ENCODE data around the gene MPP2.
"Not testable (repeated sequence)": the region's sequence is repeated elsewhere in the genome, so short reads cannot be mapped to it uniquely, and the experiment has no call there.

The MPP2 gene

GRCh38 chr17:43875476-43876147 is 31.7 kb downstream of the MPP2 start:
- no peak for DNase-seq (ENCODE audit: low read depth in 2 of 2)

- DNase-seq (ENCODE audit: low read depth in 2 of 2): no peak
These were observed 33.0 kb downstream of the MPP2 start for GRCh38 chr17:43874293-43874692.

DNA sequence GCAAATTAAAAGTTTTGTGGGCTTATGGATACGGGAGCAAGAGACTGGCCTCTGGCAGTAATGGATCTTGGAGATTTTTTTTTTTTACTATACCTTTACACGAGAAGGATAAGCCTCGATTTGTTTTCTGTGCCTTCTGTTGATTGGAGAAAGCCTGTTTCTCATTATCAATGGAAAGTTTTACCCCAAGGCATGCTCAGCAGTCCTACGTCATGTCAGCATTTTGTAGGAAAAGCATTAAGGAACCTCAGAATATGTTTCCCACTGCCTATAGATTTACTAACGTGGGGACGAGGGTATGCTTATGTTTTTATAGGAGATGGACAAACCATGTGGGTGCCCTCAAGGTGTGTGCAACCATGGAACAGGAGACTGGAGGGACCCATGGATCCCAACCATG is 33.5 kb downstream of the MPP2 start:
- no peak for DNase-seq (ENCODE audit: low read depth in 2 of 2)

DNA sequence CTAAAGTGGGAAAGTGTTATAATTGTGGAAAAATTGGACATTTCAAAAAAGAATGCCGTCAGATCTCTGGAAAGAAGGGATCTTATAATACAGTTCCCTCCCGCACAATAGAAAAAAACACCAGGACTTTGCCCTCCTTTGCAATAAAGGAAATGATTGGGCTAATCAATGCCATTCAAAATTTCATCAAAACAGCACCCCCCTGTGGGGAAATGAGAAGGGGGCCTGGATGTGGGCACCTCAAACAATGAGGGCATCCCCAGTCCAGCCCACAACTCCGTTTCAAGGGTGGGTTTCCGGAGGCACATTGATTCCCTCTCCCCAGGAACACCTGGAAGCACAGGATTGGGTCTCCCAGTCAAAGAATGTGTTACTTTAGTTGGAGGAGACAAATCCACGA is 34.2 kb downstream of the MPP2 start:
- no peak for DNase-seq (ENCODE audit: low read depth in 2 of 2)

DNA sequence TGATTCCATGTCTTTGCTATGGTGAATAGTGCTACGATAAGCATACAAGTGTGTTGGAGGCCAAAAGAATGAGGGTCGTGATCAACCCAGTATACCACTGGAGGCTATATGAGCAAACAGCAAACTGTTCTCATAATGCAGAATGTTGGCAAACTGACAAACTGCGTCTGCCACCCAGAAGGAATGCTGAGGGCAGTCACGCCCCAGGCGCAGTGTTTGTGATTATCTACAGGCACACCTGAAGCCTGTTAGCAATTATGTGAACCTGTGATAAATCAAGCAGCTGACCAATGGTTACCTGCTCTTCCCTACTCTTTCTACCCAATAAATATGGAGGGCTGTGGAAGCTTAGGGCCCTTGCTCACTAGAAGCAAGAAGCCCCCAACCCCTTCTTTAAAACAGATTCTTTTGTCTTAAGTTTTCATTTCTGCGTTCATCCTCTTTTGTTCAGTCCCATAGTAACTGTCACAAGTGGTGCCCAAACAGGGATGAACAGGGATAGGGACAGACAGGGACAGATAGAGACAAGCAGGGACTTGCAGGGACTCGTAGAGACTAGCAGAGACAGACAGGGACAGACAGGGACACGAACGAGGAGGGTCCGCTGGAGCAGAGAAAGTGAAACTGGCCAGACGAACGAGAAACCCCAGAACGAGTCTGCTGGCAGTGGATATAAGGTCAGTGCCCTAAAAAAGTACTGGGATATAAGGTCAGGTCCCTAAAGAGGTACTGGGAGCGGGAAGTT is 35.2 kb downstream of the MPP2 start:
- DNase-seq (ENCODE audit: low read depth in 2 of 2): no peak

GRCh38 chr17:43869031-43869430 is 38.3 kb downstream of the MPP2 start:
- DNase-seq (ENCODE audit: low read depth in 2 of 2): not testable (repeated sequence)

DNA sequence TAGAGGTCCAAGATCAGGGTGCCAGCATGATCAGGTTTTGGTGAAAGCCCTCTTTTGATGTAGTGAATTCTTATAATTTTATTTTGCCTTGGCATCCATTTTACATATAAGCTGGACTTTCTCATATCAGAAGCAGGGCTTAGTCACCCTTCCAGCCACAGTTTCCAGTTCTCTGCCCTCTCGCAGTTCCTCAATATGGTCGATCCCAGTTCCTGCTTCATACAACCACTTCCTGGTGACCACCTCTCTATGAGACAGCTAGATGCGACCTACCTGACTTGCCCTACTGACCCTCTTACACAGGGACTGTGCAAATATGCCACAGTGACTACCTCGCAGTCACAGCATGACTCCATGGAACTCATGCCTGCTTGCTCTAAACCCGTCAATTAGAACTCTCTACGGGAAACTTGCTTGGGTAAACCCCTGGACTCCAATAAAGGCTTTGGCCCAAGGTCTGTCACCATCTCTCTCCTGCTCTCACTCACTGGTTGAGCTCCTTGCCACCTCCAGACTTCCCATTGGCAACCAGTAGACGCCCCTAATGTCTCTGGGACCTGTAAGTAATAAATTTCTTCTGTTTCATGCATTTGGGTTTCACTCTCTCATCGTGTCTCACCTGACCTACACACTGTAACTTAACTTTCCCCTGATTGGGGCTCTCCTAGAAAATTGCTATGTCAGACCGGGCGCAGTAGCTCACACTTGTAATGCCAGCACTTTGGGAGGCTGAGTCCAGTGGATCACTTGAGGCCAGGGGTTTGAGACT is 38.9 kb downstream of the MPP2 start:
- no peak for DNase-seq (ENCODE audit: low read depth in 2 of 2)

GRCh38 chr17:43864161-43864984 is 43.0 kb downstream of the MPP2 start:
- no peak for DNase-seq (ENCODE audit: low read depth in 2 of 2)

DNA sequence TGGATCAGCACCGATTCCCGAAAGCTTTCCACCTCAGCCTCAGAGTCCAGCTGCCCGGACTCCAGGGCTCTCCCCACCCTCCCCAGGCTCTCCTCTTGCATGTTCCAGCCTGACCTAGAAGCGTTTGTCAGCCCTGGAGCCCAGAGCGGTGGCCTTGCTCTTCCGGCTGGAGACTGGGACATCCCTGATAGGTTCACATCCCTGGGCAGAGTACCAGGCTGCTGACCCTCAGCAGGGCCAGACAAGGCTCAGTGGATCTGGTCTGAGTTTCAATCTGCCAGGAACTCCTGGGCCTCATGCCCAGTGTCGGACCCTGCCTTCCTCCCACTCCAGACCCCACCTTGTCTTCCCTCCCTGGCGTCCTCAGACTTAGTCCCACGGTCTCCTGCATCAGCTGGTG is 45.4 kb downstream of the MPP2 start:
- no peak for DNase-seq (ENCODE audit: low read depth in 2 of 2)

DNA sequence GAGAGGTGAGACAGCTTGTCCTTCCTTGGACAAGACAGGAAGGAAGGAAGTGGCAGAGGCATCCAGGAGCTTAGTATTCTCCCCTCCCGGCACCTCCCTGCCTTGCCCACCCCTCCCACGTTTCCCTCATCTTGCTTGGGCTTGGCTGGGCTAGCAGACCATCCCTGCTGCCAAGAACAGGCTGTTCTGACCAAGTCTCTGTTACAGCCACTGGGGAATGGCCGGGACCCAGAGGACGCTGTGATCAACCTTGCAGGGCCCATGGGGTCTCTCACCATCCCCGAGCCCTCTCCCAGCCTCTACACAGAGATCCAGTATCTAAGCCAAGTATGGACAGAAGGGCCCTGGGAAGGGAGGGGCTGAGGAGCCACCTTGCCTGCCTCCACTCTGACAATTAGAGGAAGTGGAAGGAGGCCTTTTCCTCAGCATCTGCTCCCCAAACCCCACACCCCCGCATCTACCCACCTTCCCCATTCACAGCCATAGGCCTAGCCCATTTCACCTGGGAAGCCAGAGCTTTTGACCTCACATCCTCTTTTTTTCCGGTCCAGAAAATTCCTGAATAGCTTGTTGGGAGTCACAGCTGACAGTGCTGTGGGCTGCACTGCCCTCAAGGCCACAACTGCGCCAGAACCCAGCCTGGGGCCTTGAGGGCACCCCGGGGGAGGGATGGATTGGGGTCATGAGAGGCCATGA is 46.3 kb downstream of the MPP2 start:
- no peak for DNase-seq (ENCODE audit: low read depth in 2 of 2)

DNA sequence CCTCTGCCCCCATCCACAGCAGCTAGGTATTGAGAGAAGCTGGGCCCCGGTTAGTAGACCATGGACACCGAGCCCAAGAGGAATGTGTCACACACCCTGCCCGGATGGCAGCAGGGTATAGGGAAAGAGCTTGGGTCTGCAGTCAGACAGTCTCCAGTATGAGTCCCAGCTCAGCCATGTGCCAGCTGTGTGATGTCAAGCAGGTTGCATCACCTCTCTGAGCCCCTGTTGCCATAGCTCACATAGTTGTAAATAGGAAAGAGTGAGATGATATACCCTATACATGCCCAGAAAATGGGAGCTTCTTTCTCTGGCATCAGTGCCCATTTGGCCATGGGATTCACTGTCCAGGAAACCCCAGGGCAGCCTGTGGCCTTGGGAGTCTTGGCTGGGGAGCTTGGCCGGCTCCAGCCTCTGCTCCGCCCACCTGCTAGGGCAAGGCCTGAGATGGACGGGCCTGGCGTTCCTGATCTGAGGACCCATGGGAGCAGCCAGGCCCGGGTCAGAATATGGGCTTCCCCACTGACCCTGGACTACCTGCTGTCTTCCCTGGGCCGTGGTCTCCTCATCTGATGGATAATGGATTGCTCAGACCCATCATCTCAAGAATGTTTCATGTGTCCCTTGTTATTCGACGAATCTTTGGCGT is 47.1 kb downstream of the MPP2 start:
- no peak for DNase-seq (ENCODE audit: low read depth in 2 of 2)

DNA sequence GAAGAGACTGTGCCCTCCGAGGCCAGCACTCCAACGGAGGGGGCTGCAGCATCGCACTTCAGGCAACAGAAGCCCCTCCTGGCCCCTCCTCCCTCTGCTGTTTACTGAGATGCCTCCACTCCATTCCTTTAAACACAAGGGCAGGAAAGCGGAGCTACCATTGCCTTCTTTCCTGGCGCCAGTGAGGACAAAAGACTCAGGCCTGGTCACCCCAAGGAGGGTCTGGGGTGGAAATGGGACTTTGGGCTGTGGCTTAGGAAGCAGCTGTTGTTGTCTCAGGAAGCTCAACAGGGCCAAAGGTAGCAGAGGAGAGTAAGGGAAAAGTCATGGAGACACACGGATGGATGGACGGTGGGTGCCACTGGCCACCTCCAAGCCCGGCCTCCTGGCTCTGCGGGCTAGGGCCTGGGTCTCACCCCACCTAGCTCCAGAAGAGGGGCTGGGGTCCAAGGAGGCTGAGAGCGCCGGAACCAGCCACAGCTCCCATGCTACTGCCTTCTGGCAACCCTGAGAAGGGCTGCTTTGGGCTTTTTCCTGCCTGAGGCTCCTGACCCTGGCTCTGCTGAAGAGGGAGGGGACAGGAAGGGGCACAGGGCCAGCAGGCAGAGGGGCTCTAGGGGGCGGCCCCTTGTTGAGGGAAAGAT is 49.3 kb downstream of the MPP2 start:
- DNase-seq (ENCODE audit: low read depth in 2 of 2): no peak

DNA sequence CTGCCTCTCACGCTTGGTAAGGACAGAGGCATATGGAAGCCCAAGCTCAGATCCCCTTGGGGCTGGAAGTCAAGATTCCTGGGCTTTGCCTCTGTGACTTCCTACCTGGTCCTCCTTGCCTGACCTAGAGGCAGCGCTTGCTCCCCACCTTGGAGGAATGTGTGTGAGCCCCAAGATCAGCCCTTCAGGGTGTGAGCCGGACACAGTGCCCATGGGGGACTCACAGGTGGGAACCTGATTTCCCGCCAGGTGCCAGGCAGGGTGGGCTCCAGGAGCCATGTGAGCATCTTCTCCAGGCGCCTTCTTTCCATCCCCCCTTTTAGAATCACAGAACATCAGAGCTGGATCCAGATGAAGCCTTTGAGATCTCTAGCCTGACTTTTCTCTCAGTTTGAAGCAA is 50.2 kb downstream of the MPP2 start:
- DNase-seq (ENCODE audit: low read depth in 2 of 2): no peak

DNA sequence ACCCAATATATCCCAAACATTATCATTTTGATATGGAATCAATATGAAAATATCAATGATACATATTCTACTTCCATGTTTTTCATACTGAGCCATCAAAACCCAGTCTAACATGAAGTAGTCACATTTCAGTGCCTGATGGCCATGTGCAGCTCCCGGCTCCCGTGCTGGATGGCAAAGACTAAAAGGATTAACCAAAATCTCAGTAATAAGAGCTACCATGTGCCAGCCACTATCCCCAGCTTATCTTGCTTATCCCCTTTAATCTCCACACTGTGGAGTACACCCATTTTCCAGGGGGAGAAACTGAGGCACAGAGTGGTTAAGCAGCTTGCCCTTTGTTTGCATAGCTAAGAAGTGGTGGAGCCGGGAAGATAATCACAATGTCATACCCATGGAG is 51.2 kb downstream of the MPP2 start:
- DNase-seq (ENCODE audit: low read depth in 2 of 2): no peak

- no peak for DNase-seq (ENCODE audit: low read depth in 2 of 2)
These were observed 52.3 kb downstream of the MPP2 start for GRCh38 chr17:43855061-43855460.

DNA sequence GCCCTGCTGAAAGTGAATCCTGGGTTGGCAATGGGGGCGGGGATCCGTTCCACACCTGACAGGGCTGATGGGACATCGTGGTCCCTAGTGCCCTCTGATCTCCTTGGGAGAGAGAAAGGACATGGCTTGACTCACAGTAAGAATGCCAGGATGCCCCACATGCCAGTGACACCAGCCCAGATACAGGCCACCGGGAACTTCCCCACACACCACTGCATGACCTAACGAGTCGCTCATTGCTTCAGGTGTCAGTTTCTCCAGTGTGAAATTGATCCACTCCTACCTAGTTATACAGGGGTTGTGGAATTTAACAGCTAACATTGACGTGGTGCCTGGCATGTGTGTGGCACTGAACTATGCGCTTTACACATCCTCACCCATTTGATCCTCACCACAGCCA is 52.8 kb downstream of the MPP2 start:
- no peak for DNase-seq (ENCODE audit: low read depth in 2 of 2)

- no peak for DNase-seq (ENCODE audit: low read depth in 2 of 2)
These were observed 53.8 kb downstream of the MPP2 start for GRCh38 chr17:43853546-43853945.

DNA sequence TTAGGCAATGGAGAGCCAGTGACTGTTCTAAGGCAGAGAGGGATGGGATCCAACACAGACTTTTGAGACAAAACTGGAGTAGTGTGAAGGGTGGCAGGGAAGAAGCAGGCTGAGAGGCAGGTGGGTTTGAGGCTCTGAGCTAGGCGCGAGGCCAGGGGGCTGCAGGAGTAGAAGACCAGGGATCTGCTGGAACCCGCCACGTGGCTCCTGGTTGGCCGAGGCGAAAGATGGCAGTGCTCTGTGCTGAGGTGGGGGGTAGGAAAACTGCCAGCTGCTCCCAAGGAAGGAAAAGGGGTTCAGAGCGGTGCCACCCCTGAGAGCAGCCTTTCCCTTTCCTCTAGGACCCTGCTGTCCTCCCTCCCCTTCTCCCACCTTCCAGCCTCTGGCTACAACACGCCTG is 54.8 kb downstream of the MPP2 start:
- no peak for DNase-seq (ENCODE audit: low read depth in 2 of 2)

DNA sequence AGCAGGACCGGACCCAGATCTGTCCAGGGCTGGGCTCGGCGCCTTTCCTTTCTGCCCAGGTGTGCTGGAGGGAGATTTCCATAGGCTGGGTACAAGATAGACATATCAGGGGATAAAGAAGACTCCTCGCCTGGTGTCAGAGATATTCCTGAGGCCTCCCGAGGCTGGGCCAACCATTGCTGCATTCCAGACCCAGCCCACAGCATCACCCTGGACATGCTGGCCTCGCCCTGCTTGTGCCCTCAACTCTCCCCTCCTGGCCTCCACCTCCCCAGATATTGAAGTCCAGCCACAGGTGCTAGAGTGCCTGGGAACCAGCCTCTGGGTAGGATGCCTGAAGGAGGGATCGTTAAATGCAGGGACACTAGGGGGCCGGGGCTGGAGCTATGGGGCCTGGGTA is 58.2 kb downstream of the MPP2 start:
- no peak for DNase-seq (ENCODE audit: low read depth in 2 of 2)

- no peak for DNase-seq (ENCODE audit: low read depth in 2 of 2)
These were observed 58.7 kb downstream of the MPP2 start for GRCh38 chr17:43848601-43849000.

All from stimulated activated CD8-positive, alpha-beta memory T cell treated with anti-CD3 and anti-CD28 coated beads, Interleukin-7, amount 100 ng/mL, for 4 hours (primary cell).